HepG2 (cell line): ENCODE results near the gene CCS. TPM values are rescaled to one million over a fixed set of nuclear protein-coding genes. Genes with fewer than 3 reads are reported as not detected.

ENCODE experiments used
- NCOA5 ChIP-seq: sonication (generic); formaldehyde crosslinking; IDR thresholded peaks from 2 replicates; pipeline ENCODE4 v1.4.0; 2020; ENCODE audit warnings: missing genetic modification reagents
- NFE2L1 ChIP-seq: sonication (generic); formaldehyde crosslinking; IDR thresholded peaks from 2 replicates; pipeline ENCODE4 v1.4.0; 2020; ENCODE audit warnings: missing genetic modification reagents, mild to moderate bottlenecking, borderline replicate concordance
- SYNCRIP ChIP-seq: fragments of 200-400 bp; formaldehyde crosslinking; IDR thresholded peaks from 2 replicates; pipeline ENCODE4 v1.6.1; 2018; ENCODE audit warnings: mild to moderate bottlenecking, low read depth, low read length; ENCODE audit not compliant: insufficient read depth
- TEAD2 ChIP-seq: sonication (generic); formaldehyde crosslinking; IDR thresholded peaks from 2 replicates; pipeline ENCODE4 v1.9.0; 2021; ENCODE audit warnings: missing genetic modification reagents
- ZMYM2 ChIP-seq: sonication (generic); formaldehyde crosslinking; IDR thresholded peaks from 2 replicates; pipeline ENCODE4 v1.8.0; 2022; ENCODE audit warnings: mild to moderate bottlenecking, missing genetic modification reagents
- ZNF317 ChIP-seq: sonication (generic); formaldehyde crosslinking; IDR thresholded peaks from 2 replicates; pipeline ENCODE4 v1.5.0; 2020; ENCODE audit warnings: mild to moderate bottlenecking, missing genetic modification reagents
- ZNF614 ChIP-seq: IDR thresholded peaks from 2 replicates; pipeline ENCODE4 v1.6.1; 2018; ENCODE audit warnings: missing biosample characterization, missing genetic modification reagents, inconsistent platforms, borderline replicate concordance
- polyA plus RNA-seq, 8 experiments: library from polyadenylated mRNA; depleted of rRNA in 3 of 8; stranded (reverse) in 7 of 8; unstranded in 1 of 8; fragments of >200 nt; fragmentation: Illumina TruSeq in 4 of 8; extraction: Trizol in 4 of 8; gene quantifications; 2 replicates each; pipeline versions ENCODE4 v1.2.1 to v1.2.3, GENCODE V29; 2011 to 2016; ENCODE audit warnings: low read depth in 4 of 8, missing spikeins in 1 of 8, mixed read lengths in 1 of 8; ENCODE audit not compliant: insufficient read depth in 1 of 8
- total RNA-seq, 5 experiments: library from RNA; depleted of rRNA; stranded (reverse); fragments of >200 nt; fragmentation: Illumina TruSeq; extraction: Trizol; gene quantifications; 2 replicates each; pipeline ENCODE4 v1.2.3, GENCODE V29; 2016; ENCODE audit warnings: low read depth in 1 of 5
- TF ChIP-seq, protein P1 (sequence below): sonication (generic); formaldehyde crosslinking; IDR thresholded peaks from 2 replicates; pipeline ENCODE4 v1.8.0; 2022; ENCODE audit warnings: missing genetic modification reagents, mild to moderate bottlenecking, moderate library complexity, borderline replicate concordance
- TF ChIP-seq, protein P2 (sequence below): sonication (generic); formaldehyde crosslinking; IDR thresholded peaks from 2 replicates; pipeline ENCODE4 v1.4.0; 2020; ENCODE audit warnings: mild to moderate bottlenecking, missing genetic modification reagents
- TF ChIP-seq, protein P3 (sequence below): sonication (generic); formaldehyde crosslinking; IDR thresholded peaks from 2 replicates; pipeline ENCODE4 v1.4.0; 2020; ENCODE audit warnings: missing genetic modification reagents
- TF ChIP-seq, protein P4 (sequence below): sonication (generic); formaldehyde crosslinking; IDR thresholded peaks from 2 replicates; pipeline ENCODE4 v1.4.0; 2020; ENCODE audit warnings: missing genetic modification reagents, borderline replicate concordance

CCS gene
- total and polyA plus RNA-seq, 2 of the 13 experiments (the other 11 are each of a cell fraction or from before 2014, with no cell fraction given): 25.4 to 44.6 TPM

DNA sequence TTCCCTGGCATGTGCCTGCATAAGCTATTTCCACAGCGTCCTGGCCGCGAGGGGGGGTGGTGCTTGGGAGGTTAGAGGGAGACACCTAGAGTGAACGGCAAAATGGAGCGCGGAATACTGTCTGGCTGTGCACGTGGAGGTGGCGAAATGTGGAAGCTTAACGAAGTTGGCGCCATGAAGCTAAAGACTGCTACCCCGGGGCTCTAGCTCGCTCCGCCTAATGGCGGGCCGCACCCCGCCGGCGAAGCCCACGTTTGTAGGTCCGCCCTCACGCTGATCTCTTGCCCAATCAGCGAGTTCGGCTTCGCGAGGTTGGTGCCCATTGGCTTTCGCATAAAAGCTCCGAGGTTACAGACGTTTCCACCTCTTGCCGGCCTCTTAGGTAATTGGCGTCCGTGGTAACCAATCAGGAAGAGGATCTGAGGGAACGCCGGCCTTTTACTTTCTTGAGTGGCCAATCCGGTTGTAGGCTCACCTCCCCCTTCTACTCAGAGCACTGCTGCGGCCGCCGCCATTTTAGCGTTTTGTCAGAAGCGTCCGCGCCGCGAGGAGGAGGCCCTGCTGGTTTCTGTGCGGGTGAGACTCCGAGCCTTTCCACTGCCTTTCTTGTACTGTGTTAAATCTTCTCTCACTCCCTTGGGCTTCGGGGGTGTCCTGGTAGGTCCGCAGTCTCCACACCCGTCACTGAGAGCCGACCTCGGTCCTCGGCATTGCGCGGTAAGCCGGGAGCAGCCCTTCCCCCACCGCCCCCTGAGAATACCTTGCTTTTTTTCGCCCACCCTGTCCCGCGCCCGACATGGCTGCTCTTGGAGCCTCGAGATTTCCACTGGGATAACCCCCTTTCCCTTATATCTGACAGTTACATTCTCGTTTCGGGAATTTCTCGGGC lies 45.4 kb downstream of the CCS start, which contains the start of gene RBM4 (continued):
- TF ChIP-seq, protein P1, sequence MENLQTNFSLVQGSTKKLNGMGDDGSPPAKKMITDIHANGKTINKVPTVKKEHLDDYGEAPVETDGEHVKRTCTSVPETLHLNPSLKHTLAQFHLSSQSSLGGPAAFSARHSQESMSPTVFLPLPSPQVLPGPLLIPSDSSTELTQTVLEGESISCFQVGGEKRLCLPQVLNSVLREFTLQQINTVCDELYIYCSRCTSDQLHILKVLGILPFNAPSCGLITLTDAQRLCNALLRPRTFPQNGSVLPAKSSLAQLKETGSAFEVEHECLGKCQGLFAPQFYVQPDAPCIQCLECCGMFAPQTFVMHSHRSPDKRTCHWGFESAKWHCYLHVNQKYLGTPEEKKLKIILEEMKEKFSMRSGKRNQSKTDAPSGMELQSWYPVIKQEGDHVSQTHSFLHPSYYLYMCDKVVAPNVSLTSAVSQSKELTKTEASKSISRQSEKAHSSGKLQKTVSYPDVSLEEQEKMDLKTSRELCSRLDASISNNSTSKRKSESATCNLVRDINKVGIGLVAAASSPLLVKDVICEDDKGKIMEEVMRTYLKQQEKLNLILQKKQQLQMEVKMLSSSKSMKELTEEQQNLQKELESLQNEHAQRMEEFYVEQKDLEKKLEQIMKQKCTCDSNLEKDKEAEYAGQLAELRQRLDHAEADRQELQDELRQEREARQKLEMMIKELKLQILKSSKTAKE (CRISPR knock-in tag): no peak
- TF ChIP-seq TEAD2 (no peak; the same call in 1 of the 2 replicates), NFE2L1 (CRISPR knock-in tag) (no peak), ZNF317 (CRISPR knock-in tag) (peak; percentile 52; the same call in 1 of the 2 replicates), ZMYM2 (CRISPR knock-in tag) (no peak), SYNCRIP (no peak), ZNF614 (no peak), NCOA5 (no peak)
- TF ChIP-seq, protein P2, sequence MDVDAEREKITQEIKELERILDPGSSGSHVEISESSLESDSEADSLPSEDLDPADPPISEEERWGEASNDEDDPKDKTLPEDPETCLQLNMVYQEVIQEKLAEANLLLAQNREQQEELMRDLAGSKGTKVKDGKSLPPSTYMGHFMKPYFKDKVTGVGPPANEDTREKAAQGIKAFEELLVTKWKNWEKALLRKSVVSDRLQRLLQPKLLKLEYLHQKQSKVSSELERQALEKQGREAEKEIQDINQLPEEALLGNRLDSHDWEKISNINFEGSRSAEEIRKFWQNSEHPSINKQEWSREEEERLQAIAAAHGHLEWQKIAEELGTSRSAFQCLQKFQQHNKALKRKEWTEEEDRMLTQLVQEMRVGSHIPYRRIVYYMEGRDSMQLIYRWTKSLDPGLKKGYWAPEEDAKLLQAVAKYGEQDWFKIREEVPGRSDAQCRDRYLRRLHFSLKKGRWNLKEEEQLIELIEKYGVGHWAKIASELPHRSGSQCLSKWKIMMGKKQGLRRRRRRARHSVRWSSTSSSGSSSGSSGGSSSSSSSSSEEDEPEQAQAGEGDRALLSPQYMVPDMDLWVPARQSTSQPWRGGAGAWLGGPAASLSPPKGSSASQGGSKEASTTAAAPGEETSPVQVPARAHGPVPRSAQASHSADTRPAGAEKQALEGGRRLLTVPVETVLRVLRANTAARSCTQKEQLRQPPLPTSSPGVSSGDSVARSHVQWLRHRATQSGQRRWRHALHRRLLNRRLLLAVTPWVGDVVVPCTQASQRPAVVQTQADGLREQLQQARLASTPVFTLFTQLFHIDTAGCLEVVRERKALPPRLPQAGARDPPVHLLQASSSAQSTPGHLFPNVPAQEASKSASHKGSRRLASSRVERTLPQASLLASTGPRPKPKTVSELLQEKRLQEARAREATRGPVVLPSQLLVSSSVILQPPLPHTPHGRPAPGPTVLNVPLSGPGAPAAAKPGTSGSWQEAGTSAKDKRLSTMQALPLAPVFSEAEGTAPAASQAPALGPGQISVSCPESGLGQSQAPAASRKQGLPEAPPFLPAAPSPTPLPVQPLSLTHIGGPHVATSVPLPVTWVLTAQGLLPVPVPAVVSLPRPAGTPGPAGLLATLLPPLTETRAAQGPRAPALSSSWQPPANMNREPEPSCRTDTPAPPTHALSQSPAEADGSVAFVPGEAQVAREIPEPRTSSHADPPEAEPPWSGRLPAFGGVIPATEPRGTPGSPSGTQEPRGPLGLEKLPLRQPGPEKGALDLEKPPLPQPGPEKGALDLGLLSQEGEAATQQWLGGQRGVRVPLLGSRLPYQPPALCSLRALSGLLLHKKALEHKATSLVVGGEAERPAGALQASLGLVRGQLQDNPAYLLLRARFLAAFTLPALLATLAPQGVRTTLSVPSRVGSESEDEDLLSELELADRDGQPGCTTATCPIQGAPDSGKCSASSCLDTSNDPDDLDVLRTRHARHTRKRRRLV (CRISPR knock-in tag): no peak
- TF ChIP-seq, protein P3, sequence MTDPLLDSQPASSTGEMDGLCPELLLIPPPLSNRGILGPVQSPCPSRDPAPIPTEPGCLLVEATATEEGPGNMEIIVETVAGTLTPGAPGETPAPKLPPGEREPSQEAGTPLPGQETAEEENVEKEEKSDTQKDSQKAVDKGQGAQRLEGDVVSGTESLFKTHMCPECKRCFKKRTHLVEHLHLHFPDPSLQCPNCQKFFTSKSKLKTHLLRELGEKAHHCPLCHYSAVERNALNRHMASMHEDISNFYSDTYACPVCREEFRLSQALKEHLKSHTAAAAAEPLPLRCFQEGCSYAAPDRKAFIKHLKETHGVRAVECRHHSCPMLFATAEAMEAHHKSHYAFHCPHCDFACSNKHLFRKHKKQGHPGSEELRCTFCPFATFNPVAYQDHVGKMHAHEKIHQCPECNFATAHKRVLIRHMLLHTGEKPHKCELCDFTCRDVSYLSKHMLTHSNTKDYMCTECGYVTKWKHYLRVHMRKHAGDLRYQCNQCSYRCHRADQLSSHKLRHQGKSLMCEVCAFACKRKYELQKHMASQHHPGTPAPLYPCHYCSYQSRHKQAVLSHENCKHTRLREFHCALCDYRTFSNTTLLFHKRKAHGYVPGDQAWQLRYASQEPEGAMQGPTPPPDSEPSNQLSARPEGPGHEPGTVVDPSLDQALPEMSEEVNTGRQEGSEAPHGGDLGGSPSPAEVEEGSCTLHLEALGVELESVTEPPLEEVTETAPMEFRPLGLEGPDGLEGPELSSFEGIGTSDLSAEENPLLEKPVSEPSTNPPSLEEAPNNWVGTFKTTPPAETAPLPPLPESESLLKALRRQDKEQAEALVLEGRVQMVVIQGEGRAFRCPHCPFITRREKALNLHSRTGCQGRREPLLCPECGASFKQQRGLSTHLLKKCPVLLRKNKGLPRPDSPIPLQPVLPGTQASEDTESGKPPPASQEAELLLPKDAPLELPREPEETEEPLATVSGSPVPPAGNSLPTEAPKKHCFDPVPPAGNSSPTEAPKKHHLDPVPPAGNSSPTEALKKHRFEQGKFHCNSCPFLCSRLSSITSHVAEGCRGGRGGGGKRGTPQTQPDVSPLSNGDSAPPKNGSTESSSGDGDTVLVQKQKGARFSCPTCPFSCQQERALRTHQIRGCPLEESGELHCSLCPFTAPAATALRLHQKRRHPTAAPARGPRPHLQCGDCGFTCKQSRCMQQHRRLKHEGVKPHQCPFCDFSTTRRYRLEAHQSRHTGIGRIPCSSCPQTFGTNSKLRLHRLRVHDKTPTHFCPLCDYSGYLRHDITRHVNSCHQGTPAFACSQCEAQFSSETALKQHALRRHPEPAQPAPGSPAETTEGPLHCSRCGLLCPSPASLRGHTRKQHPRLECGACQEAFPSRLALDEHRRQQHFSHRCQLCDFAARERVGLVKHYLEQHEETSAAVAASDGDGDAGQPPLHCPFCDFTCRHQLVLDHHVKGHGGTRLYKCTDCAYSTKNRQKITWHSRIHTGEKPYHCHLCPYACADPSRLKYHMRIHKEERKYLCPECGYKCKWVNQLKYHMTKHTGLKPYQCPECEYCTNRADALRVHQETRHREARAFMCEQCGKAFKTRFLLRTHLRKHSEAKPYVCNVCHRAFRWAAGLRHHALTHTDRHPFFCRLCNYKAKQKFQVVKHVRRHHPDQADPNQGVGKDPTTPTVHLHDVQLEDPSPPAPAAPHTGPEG: no peak
- TF ChIP-seq, protein P4, sequence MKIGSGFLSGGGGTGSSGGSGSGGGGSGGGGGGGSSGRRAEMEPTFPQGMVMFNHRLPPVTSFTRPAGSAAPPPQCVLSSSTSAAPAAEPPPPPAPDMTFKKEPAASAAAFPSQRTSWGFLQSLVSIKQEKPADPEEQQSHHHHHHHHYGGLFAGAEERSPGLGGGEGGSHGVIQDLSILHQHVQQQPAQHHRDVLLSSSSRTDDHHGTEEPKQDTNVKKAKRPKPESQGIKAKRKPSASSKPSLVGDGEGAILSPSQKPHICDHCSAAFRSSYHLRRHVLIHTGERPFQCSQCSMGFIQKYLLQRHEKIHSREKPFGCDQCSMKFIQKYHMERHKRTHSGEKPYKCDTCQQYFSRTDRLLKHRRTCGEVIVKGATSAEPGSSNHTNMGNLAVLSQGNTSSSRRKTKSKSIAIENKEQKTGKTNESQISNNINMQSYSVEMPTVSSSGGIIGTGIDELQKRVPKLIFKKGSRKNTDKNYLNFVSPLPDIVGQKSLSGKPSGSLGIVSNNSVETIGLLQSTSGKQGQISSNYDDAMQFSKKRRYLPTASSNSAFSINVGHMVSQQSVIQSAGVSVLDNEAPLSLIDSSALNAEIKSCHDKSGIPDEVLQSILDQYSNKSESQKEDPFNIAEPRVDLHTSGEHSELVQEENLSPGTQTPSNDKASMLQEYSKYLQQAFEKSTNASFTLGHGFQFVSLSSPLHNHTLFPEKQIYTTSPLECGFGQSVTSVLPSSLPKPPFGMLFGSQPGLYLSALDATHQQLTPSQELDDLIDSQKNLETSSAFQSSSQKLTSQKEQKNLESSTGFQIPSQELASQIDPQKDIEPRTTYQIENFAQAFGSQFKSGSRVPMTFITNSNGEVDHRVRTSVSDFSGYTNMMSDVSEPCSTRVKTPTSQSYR: peak; percentile 97
